Posterior cingulate gyrus (tissue), 11 donors: ENCODE measurements around the gene INAFM2.

Experiments used
- DNase-seq, 10 donors: peaks; one replicate each; pipeline versions ENCODE4 v3.0.0 to v3.0.0-alpha.2; 2020 to 2021; ENCODE audit warnings: mixed read lengths in 3 of 10
- intact Hi-C: fragments of 100-400 bp; cut with DNase I; formaldehyde crosslinking; loops from one replicate; pipeline ENCODE4 v1.15.1; 2023

The INAFM2 gene

GRCh38 chr15:40322531-40323238, 807 bp upstream of the INAFM2 start:
- peak in 2 of 10 donors; percentile 74 to 83 for DNase-seq
- intact Hi-C loops: loop anchor here (1.0 to 5.0 kb wide), 3 partner anchors 16 to 100 kb away; no protein-coding TSS in a partner anchor

DNA sequence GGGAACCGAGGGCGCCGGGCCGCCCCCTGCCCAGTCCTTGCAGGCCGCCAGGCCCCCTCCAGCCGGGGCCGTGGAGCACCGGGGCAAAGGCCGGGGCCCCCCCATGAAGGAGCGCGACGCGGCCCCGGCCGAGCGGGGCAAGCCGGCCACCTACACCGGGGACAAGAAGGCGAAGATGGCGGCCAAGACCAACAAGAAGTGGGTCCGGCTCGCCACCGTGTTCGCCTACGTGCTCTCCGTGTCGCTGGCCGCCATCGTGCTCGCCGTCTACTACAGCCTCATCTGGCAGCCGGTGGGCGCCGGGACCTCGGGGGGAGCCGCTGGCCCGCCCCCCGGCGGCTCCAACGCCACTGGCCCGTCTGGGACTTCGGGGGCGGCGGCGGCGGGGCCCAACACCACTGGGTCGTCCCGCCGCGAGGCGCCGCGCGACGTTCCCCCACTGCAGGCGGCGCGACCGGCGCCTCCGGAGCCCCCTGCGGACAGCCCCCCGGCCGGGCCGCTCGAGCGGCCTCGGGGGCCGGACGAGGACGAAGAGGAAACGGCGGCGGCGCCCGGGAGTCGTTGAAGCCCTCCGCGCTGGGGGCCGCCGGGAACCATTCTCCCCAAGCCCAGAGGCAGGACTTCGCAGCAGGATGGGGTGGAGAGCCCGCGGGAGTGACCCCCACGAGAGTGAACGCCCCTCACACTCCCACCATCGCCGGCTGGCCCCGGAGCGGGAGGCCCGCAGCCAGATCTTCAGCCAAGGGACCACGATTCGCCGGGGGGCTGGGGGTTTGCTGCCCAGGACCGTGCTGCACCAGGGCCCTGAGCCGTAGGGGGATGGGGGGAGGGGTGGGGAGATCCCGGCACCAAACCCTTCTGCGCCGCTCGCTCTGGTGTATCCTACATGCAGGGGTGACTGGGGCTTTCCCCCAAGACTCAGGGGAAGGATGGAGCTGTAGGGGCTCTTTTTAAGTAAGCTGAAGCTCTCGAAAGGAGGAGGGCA, 753 bp downstream of the INAFM2 start:
- peak in 2 of 10 donors; percentile 73 to 85 for DNase-seq

GRCh38 chr15:40325188-40325587, 1.7 kb downstream of the INAFM2 start:
- intact Hi-C loops: no loop called here
- peak in 1 of 10 donors; percentile 8 for DNase-seq

More for the DNA sequence above, 753 bp downstream of the INAFM2 start:
- intact Hi-C loops: loop anchor here (1.0 to 5.0 kb wide), 3 partner anchors 15 to 98 kb away; no protein-coding TSS in a partner anchor

DNA sequence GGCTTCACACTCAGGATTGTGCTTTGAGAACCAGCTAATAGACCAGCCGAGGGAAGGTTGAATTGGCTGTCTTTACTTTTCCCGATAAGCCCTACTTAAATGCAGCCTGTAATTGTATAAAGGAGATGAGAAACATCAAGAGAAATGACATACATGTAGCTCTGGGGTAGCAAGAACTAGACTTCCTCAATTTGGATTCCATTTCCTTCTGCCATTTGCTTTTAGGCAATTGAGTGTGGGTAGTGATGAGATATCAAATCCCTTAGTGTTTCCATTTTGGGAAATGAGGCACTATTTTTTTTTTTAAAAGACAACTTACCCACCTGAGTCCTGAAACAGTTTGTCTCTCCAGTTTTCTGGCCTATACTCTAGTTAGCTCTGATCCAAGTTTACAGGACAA, 2.2 kb downstream of the INAFM2 start:
- DNase-seq: no peak
- intact Hi-C loops: no loop called here

GRCh38 chr15:40327457-40327856, 4.0 kb downstream of the INAFM2 start:
- intact Hi-C loops: no loop called here
- DNase-seq: peak in 2 of 10 donors; percentile 68 to 77

DNA sequence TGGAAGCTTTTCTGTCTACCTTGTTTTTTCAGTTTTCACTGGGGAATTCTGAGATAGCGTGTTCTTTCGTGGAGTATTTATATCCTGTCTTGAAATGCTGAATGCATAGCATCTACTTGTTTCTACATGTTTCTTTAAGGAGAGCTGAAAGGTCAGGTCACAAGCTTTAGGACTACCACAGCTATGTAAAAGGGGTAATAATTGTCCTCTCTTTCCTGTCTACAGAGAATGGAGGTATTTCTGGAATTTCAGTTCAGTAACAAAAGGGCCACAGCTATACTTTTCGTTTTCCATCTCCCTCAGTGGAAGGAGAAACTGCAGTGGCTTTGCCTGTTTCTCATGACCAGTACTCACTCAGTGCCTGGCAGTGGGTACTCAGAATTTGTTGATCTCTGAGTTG, 4.7 kb downstream of the INAFM2 start:
- intact Hi-C loops: no loop called here
- DNase-seq: no peak

DNA sequence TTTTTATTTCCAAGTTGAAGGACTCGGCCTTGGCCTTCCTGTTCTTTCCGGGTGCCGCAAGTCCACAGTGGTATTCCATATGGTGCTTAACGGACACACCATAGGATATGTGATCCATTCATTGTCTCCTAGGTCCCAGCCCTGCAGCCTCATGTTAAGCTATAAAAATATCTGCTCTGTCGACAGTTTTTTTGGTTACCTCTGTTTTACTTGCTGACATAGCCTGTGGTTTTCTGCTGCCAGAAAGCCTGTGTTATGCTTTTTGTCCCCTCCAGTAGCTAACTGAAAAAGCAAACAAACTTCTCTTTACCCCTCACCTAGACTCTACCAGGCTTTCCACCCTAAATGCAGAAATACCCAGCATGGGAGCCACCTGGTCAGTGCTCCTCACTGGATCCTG, 5.3 kb downstream of the INAFM2 start:
- intact Hi-C loops: no loop called here
- no peak for DNase-seq

DNA sequence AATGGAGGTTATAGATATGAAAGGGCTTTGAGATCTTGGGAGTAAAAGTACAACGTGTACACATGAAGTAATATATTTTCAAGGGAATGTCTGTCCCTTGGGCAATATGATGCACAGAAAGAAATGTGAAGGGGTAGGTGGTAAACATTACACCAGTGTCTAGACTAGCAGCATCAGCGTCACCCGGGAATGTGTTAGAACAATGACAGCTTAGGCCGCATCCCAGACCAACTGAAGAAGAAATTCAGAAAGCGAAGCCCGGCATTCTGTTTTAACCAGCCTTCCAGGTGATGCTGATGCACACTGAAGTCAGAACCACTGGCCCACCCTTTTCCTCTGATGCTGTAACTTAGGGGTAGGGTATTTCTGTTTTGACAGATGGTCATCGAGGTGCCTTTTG, 6.3 kb downstream of the INAFM2 start:
- intact Hi-C loops: no loop called here
- DNase-seq: peak in 1 of 10 donors; percentile 39

- intact Hi-C loops: no loop called here
- peak in 2 of 10 donors; percentile 14 to 62 for DNase-seq
Measured at GRCh38 chr15:40330368-40330836, 6.9 kb downstream of the INAFM2 start.

- peak in 2 of 10 donors; percentile 10 to 37 for DNase-seq
Measured at GRCh38 chr15:40331026-40331425, 7.5 kb downstream of the INAFM2 start.

DNA sequence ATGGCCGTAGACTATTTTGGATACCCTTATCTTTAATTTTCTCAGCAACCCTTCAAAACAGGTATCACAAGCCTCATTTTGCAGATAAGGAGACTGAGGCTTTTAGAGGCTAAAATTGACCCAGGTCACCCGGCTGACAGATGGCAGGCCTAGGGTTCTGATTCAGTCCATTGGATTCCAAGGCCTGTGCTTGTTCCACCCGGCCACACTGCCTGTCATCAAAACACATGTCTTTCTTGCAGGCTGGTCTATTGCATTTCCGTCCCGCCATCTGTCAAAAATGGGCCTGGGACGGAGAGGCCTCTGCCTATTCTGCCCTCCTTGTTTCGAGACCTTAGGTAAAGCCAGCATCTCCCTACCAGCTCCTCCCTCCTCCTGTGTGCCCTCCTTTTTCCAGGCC, 8.1 kb downstream of the INAFM2 start:
- intact Hi-C loops: no loop called here
- peak in 1 of 10 donors; percentile 35 for DNase-seq

More at GRCh38 chr15:40331026-40331425, 7.5 kb downstream of the INAFM2 start:
- intact Hi-C loops: no loop called here

- peak in 1 of 10 donors; percentile 20 for DNase-seq
- intact Hi-C loops: no loop called here
Measured at GRCh38 chr15:40332113-40332781, 8.8 kb downstream of the INAFM2 start.

- peak in 4 of 10 donors; percentile 20 to 89 (median 55) for DNase-seq
Measured at GRCh38 chr15:40333922-40334492, 10.5 kb downstream of the INAFM2 start.

GRCh38 chr15:40334541-40334940, 11.0 kb downstream of the INAFM2 start:
- peak in 2 of 10 donors; percentile 66 to 77 for DNase-seq
- intact Hi-C loops: no loop called here

More at GRCh38 chr15:40333922-40334492, 10.5 kb downstream of the INAFM2 start:
- intact Hi-C loops: no loop called here

DNA sequence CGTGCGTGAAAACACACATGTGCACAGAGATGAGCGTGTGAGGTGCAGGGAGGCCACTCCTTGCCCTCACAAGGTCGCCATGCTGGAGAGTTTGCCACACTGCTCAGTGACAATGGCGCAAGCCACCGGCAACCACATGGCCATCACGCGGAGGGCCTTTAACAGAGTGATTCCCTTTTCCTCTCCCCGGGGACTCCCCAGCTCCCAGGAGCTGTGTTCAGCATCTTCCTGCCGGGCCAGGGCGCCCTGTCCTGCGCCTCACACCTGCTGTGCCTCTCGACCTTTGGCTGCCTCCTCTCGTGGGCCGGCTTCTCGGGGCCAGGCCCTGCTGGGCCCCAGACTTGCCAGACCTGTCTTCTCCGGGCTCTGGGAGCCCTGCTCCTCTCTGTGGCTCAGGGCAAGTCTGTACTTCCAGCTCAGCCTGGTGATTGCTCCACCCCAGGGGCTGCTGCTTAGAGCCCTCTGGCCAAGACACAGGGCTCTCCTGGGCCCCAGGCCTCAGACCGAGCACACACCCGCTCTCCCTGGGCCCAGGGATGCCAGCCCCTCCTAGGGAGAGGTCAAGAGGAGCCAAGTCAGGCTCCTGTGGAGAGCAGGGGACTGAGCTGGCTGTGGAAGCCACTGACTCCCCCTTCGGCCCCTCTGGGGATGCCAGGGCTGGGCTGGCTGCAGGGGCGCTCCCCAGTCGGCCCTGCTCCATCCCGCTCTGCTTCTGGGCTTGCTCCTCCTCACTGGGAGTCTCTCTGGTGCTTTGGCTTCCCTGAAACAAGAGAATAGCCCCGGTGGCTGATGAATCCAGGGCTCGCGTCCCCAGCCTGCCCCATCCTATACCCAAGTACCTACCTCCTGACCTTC, 11.7 kb downstream of the INAFM2 start:
- peak in 2 of 10 donors; percentile 61 to 84 for DNase-seq
- intact Hi-C loops: no loop called here

DNA sequence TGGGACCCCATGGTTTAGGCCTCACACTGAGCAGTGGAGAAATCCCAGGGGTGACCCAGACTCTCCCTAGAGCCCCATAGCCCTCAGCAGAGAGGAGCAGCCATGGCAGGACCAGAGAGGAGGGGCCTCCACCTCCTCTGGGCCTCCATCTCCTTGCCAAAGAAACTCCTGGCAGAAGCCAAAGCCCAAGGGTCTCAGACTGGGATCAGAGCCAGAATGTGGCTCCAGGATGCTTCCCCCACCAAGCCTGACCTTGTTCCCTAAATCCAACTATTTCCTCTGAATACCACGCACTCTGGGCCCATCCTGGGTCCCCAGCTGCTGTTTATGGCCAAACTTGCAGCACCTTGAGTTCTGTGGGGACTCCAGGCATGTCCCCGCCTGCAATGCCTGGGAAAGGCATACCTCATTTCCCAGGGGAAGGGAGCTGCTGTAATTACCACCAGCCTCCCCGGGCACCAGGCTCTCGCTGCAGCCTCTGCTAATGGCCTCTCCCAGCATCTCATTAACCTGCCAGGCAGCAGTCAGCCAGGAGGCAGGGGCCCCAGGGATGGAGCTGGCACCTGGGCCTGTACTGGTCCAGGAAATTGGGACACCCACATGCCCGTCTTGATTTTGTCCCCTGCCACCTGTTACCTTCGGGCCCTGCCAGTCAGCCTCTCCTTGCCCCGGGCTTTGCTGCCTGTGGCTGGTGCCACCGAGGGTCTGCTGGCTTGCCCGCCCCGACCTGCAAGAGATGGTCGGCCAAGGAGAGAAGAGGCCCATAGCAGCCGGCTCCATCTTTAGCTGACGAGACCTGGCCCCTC, 12.6 kb downstream of the INAFM2 start:
- peak in 1 of 10 donors; percentile 49 for DNase-seq
- intact Hi-C loops: no loop called here

DNA sequence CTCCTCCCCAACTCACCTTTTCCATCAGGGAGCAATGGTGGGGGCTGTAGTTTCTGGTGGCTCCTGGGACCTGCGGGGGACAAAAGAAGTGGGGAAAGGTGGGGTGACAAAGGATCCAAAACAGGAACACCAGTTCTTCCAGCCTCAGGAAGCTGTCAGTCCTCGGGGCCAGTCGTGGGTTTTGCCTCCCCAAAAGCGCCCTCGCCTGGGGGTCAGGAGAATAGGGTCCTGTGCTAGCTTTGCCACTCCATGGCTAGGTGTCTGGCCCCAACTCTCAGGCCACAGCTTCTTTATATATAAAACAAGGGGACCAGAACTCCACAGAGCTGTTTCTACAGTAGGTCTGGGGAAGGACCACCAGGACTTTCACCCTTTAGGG, 13.2 kb downstream of the INAFM2 start:
- intact Hi-C loops: no loop called here
- DNase-seq: peak in 2 of 10 donors; percentile 69 to 82

GRCh38 chr15:40337597-40337996, 14.1 kb downstream of the INAFM2 start:
- intact Hi-C loops: no loop called here
- DNase-seq: peak in 3 of 10 donors; percentile 72 to 87 (median 80)
